ENCODE data around the gene HECTD4.
"Not testable (repeated sequence)": the region's sequence is repeated elsewhere in the genome, so short reads cannot be mapped to it uniquely, and the experiment has no call there.

HECTD4 gene

DNA sequence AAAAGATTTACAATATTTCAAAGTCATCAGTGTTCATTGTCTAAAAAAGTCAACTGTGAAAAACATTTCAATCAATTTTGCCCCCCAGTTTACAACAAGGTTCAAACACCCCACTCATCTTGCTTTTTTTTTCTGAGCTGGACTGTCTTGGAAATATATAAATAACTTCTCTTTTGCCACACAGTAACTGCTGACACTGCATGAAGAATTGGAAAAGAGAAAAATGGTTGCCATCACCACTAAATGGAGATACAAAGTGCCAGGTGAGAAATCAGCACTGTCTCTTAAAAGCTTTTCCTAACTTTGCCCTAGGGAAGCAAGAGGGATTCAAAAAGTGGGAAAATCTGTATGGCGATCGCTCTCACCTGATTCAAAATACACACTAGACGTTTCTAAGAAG, 155.5 kb downstream of the HECTD4 start:
- Mint-ChIP-seq H3K36me3 (ENCODE audit: low read depth) (peaks cover 68% of the 10 kb centered on the region), H3K27me3 (ENCODE audit: low read depth) (no peaks in the 10 kb centered on the region), H3K4me1 (no peaks in the 10 kb centered on the region), H3K27ac (no peak overlapping the region), H3K4me3 (no peak overlapping the region), H3K9me3 (no peaks in the 10 kb centered on the region)
- TF ChIP-seq, protein P1, sequence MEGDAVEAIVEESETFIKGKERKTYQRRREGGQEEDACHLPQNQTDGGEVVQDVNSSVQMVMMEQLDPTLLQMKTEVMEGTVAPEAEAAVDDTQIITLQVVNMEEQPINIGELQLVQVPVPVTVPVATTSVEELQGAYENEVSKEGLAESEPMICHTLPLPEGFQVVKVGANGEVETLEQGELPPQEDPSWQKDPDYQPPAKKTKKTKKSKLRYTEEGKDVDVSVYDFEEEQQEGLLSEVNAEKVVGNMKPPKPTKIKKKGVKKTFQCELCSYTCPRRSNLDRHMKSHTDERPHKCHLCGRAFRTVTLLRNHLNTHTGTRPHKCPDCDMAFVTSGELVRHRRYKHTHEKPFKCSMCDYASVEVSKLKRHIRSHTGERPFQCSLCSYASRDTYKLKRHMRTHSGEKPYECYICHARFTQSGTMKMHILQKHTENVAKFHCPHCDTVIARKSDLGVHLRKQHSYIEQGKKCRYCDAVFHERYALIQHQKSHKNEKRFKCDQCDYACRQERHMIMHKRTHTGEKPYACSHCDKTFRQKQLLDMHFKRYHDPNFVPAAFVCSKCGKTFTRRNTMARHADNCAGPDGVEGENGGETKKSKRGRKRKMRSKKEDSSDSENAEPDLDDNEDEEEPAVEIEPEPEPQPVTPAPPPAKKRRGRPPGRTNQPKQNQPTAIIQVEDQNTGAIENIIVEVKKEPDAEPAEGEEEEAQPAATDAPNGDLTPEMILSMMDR (IDR thresholded peaks at IDR 0.05; ENCODE audit: unreplicated experiment in 3 of 3), result no peak

DNA sequence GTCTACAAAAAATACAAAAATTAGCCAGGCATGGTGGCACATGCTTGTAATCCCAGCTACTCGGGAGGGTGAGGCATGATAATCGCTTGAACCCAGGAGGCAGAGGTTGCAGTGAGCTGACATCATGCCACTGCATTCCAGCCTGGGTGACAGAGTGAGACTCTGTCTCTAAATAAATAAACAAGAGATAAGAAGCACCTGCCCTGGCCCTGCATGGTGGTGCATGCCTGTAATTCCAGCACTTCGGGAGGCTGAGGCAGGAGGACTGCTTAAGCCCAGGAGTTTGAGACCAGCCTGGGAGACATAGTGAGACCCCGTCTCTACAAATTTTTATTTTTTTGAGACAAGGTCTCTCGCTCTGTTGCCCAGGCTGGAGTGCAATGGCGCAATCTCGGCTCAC, 161.6 kb downstream of the HECTD4 start:
- H3K4me1 Mint-ChIP-seq, result not testable (repeated sequence)

DNA sequence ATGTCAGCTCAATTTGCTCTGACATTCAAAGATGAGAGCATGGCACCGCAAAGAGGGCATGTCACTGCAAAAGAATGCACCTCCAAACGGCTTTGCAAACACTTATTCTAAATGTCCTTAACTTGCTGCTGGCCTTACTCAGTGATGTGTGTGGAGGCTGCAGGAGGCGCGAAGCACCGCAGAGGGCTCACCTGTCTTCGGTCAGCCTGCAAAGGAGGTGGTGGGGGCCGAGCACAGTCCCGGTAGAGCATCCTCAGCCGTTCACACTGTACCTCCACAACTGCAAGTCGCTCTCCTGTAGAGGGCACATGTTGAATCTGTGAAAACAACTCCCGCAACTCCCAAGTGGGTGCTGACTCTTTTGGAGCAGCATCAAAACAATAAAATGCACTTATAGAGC, 163.0 kb downstream of the HECTD4 start:
- Mint-ChIP-seq H3K27me3 (ENCODE audit: low read depth) (no peaks in the 10 kb centered on the region), H3K4me3 (no peak overlapping the region), H3K36me3 (ENCODE audit: low read depth) (peaks cover 61% of the 10 kb centered on the region), H3K9me3 (no peaks in the 10 kb centered on the region), H3K4me1 (no peaks in the 10 kb centered on the region), H3K27ac (no peak overlapping the region)
- TF ChIP-seq, protein P1 (IDR thresholded peaks at IDR 0.05; ENCODE audit: unreplicated experiment in 3 of 3), result no peak

More for the DNA sequence above, 161.6 kb downstream of the HECTD4 start:
- H3K27me3 Mint-ChIP-seq (ENCODE audit: low read depth); H3K4me3 Mint-ChIP-seq; H3K27ac Mint-ChIP-seq; H3K9me3 Mint-ChIP-seq: not testable (repeated sequence)
- peaks cover 64% of the 10 kb centered on the region for H3K36me3 Mint-ChIP-seq (ENCODE audit: low read depth)

DNA sequence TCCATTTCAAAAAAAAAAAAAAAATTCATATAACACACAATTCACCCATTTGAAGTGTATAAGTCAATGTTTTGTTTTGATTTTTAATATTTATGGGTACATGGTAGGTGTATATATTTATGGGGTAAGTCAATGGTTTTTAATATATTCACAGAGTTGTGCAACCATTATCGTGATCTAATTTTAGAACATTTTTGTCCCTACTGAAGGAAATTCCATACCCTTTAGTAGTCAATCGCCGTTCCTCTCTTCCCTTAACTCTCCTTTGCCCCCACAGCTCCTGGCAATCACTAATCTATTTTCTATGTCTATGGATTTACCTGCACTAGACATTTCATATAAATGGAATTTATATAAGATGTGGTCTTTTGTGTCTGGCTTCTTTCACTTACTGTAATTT, 164.1 kb downstream of the HECTD4 start:
- TF ChIP-seq, protein P1 (IDR thresholded peaks at IDR 0.05; ENCODE audit: unreplicated experiment in 3 of 3), result no peak
- H3K4me1 Mint-ChIP-seq, result no peaks in the 10 kb centered on the region
- peaks cover 57% of the 10 kb centered on the region for H3K36me3 Mint-ChIP-seq (ENCODE audit: low read depth)
- H3K9me3 Mint-ChIP-seq, result no peaks in the 10 kb centered on the region
- H3K4me3 Mint-ChIP-seq, result no peak overlapping the region
- H3K27me3 Mint-ChIP-seq (ENCODE audit: low read depth), result no peaks in the 10 kb centered on the region
- no peak overlapping the region for H3K27ac Mint-ChIP-seq

DNA sequence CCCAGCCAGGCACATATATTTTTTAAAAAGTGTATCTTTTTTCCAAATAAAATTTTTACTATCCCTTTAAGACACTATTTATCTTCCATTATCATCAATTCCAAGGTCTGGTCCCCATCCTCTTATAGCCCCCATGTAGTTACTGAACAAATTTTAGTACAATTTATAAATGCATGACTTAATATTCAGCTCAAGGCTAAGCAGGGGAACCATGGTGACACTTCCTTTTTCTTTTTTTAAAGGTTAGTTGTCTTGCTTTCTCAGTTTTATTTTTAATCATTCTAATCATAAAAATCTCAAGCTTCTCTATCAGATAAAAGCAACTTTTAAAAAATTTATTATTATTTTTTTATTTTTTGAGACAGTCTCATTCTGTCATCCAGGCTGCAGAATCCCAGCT, 164.6 kb downstream of the HECTD4 start:
- Mint-ChIP-seq H3K36me3 (ENCODE audit: low read depth) (peaks cover 52% of the 10 kb centered on the region), H3K4me3 (no peak overlapping the region), H3K4me1 (no peaks in the 10 kb centered on the region), H3K27ac (no peak overlapping the region), H3K9me3 (no peaks in the 10 kb centered on the region), H3K27me3 (ENCODE audit: low read depth) (no peaks in the 10 kb centered on the region)
- TF ChIP-seq, protein P1 (IDR thresholded peaks at IDR 0.05; ENCODE audit: unreplicated experiment in 3 of 3), result no peak

DNA sequence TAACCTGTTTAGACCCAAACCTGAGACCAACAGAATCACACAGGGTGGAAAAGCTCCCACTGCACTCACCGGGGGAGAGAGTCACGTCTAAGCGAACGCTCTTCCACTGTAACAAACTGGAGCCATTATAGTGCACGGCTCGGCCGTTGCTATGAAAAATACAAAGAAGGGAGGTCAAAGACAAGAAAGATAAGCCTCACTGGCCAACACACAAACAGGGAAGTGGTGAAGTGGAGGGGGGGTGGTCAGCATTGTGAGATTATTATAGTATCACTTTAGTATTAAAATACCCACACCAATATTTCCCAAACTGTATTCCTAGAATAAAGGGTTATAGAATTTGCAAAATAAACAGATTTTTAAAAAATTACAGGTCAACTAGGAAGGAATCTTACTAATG, 166.0 kb downstream of the HECTD4 start:
- no peak overlapping the region for H3K27ac Mint-ChIP-seq
- H3K4me3 Mint-ChIP-seq, result no peak overlapping the region
- H3K27me3 Mint-ChIP-seq (ENCODE audit: low read depth), result no peaks in the 10 kb centered on the region
- H3K9me3 Mint-ChIP-seq, result no peaks in the 10 kb centered on the region
- TF ChIP-seq, protein P1 (IDR thresholded peaks at IDR 0.05; ENCODE audit: unreplicated experiment in 3 of 3), result no peak
- H3K36me3 Mint-ChIP-seq (ENCODE audit: low read depth), result peaks cover 60% of the 10 kb centered on the region
- no peaks in the 10 kb centered on the region for H3K4me1 Mint-ChIP-seq

Measured in nephron (organoid).